Body of pancreas (tissue), 4 donors: ENCODE data around the gene SUN2. TPM values are rescaled to one million over a fixed set of nuclear protein-coding genes. Genes with fewer than 3 reads are reported as not detected.
A peak's percentile ranks its signal among the peaks of the same experiment; 100 is the strongest.

Source experiments
- ATAC-seq: fragments of 150-250 bp; one replicate; pipeline ENCODE4 v1.9.1; 2016
- DNase-seq, 4 donors: peaks; one replicate each; pipeline ENCODE4 v3.0.0-alpha.2; 2019
- H3K27ac ChIP-seq, 4 donors: fragments of 200-600 bp; sonication (generic); 1 replicate in 3 of 4; 2 replicates in 1 of 4; pipeline versions ENCODE4 v1.5.1 to v1.6.1; 2016 to 2019; ENCODE audit warnings: mild to moderate bottlenecking in 1 of 4, mixed read lengths in 1 of 4, moderate library complexity in 1 of 4
- H3K27me3 ChIP-seq, 2 donors: fragments of 200-600 bp; sonication (generic); one replicate each; pipeline ENCODE4 v1.6.0; 2016; ENCODE audit warnings: mild to moderate bottlenecking in 1 of 2
- H3K36me3 ChIP-seq, 2 donors: fragments of 200-600 bp; sonication (generic); replicated peaks in 1 of 2; 2 replicates each; pipeline ENCODE4 v1.5.1; 2016; ENCODE audit warnings: low read depth in 2 of 2; ENCODE audit not compliant: insufficient read depth in 1 of 2
- H3K4me1 ChIP-seq: fragments of 200-600 bp; sonication (generic); one replicate; pipeline ENCODE4 v1.6.0; 2016
- H3K4me3 ChIP-seq, 2 donors: fragments of 200-600 bp; sonication (generic); 1 replicate in 1 of 2; 2 replicates in 1 of 2; pipeline ENCODE4 v1.5.1; 2016 to 2019
- H3K9me3 ChIP-seq, 3 donors: fragments of 200-600 bp; sonication (generic); 1 replicate in 2 of 3; 2 replicates in 1 of 3; pipeline ENCODE4 v1.5.1; 2016
- POLR2A ChIP-seq, 3 donors: fragments of 450-650 bp; IDR thresholded peaks; one replicate each; pipeline ENCODE4 v1.6.1; 2016; ENCODE audit warnings: antibody characterized with exemption in 3 of 3, mild to moderate bottlenecking in 2 of 3
- WGBS, 2 donors: methylation state at CpG; one replicate each; pipeline ENCODE4 v1.1.5; 2017; 5-methylcytosine and 5-hydroxymethylcytosine counted together
- intact Hi-C: fragments of 100-400 bp; cut with DNase I; formaldehyde crosslinking; loops from one replicate; pipeline ENCODE4 v1.15.1; 2023
- total RNA-seq, 2 donors: library from RNA; depleted of rRNA; stranded (reverse); fragments of >200 nt; gene quantifications; one replicate each; pipeline ENCODE4 v1.1.0, GENCODE V29; 2016
- TF ChIP-seq, protein P1 (sequence below), 7 experiments: fragments of 450-650 bp in 4 of 7; fragments of 200-600 bp in 3 of 7; sonication (generic) in 3 of 7; IDR thresholded peaks; one replicate each; pipeline ENCODE4 v1.5.1; 2016 to 2019; ENCODE audit warnings: antibody characterized with exemption in 7 of 7

SUN2 gene
- total RNA-seq, 2 donors from 2014 or later = 143 to 166 TPM

- ATAC-seq (peak; percentile 52), DNase-seq (peak; percentile 56 to 69 (median 62))
- 30 to 67% methylated on average over 6 to 14 of the region's 14 CpGs for WGBS, 2 donors
- H3K4me3 ChIP-seq = no peak overlapping the region
- H3K27me3 ChIP-seq = no peaks in the 10 kb centered on the region
- intact Hi-C loops = no loop called here
- H3K9me3 ChIP-seq = no peaks in the 10 kb centered on the region
- peaks cover 3% of the 10 kb centered on the region for H3K4me1 ChIP-seq
- no peak overlapping the region for H3K27ac ChIP-seq
- H3K36me3 ChIP-seq = no peaks in the 10 kb centered on the region
- no peak for TF ChIP-seq POLR2A (IDR thresholded peaks at IDR 0.05)
- TF ChIP-seq, protein P1, sequence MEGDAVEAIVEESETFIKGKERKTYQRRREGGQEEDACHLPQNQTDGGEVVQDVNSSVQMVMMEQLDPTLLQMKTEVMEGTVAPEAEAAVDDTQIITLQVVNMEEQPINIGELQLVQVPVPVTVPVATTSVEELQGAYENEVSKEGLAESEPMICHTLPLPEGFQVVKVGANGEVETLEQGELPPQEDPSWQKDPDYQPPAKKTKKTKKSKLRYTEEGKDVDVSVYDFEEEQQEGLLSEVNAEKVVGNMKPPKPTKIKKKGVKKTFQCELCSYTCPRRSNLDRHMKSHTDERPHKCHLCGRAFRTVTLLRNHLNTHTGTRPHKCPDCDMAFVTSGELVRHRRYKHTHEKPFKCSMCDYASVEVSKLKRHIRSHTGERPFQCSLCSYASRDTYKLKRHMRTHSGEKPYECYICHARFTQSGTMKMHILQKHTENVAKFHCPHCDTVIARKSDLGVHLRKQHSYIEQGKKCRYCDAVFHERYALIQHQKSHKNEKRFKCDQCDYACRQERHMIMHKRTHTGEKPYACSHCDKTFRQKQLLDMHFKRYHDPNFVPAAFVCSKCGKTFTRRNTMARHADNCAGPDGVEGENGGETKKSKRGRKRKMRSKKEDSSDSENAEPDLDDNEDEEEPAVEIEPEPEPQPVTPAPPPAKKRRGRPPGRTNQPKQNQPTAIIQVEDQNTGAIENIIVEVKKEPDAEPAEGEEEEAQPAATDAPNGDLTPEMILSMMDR (IDR thresholded peaks at IDR 0.05) = peak; percentile 36 to 67 (median 57)
Measured at GRCh38 chr22:38766076-38766777, 10.4 kb upstream of the SUN2 start.

GRCh38 chr22:38762551-38762983 is 6.8 kb upstream of the SUN2 start:
- Histone ChIP-seq H3K9me3 (no peaks in the 10 kb centered on the region), H3K27ac (no peak overlapping the region), H3K36me3 (no peaks in the 10 kb centered on the region), H3K27me3 (no peaks in the 10 kb centered on the region), H3K4me3 (no peak overlapping the region), H3K4me1 (peaks cover 3% of the 10 kb centered on the region)
- TF ChIP-seq POLR2A (IDR thresholded peaks at IDR 0.05) = no peak
- TF ChIP-seq, protein P1 (IDR thresholded peaks at IDR 0.05) = no peak
- WGBS, 2 donors = 85% methylated on average over 11 of the region's 11 CpGs
- DNase-seq = no peak
- intact Hi-C loops = no loop called here
- no peak for ATAC-seq

DNA sequence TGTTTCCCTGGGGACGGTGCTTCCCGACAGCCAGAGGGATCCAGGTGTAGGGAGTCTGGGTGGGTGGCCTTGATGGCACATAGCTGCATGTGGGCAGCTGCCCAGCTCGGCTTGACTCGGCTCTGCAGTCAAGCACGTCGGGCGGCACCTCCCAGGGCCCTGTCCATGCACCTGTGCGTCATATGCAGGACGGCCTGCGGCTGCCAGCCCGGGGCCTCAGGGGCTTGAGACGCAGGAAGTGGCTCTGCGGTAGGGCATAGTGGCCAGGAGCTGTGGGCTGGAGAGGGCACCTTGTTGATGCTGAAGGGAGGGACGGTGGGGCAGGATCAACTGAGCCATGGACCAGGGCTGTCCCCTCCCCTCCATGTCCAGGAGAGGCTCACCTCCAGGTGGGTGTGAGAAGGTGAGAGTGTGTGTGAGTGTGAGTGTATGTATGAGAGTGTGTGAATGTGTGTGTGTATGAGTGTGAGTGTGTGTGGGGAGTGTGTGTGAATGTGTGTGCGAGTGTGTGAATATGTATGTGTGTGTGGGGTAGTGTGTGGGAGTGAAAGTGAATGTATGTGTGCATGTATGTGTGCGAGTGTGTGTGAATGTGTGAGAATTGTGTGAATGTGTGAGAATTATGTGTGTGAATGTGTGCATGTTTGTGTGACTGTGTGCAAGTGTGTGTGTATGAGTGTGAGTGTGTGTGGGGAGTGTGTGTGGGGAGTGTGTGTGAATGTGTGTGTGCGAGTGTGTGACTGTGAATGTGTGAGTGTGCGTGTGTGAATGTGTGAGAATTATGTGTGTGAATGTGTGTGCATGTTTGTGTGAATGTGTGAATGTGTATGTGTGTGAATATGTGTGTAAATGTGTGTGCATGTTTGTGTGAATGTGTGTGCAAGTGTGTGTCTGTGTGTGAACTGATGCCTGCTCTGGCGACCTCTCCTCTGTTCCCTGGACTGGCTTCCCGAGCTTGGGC is 5.7 kb upstream of the SUN2 start:
- Histone ChIP-seq H3K9me3 (no peaks in the 10 kb centered on the region), H3K4me1 (peaks cover 9% of the 10 kb centered on the region), H3K4me3 (no peak overlapping the region), H3K27me3 (no peaks in the 10 kb centered on the region), H3K36me3 (no peaks in the 10 kb centered on the region), H3K27ac (no peak overlapping the region)
- no peak for DNase-seq
- ATAC-seq = no peak
- intact Hi-C loops = no loop called here
- no peak for TF ChIP-seq POLR2A (IDR thresholded peaks at IDR 0.05)
- TF ChIP-seq, protein P1 (IDR thresholded peaks at IDR 0.05) = no peak
- 60 to 70% methylated on average over 8 to 20 of the region's 20 CpGs for WGBS, 2 donors

- H3K27me3 ChIP-seq = no peaks in the 10 kb centered on the region
- intact Hi-C loops = no loop called here
- ATAC-seq = no peak
Measured at GRCh38 chr22:38760477-38761201, 4.8 kb upstream of the SUN2 start.

More at GRCh38 chr22:38760477-38761201, 4.8 kb upstream of the SUN2 start:
- TF ChIP-seq, protein P1 (IDR thresholded peaks at IDR 0.05) = no peak
- no peak for TF ChIP-seq POLR2A (IDR thresholded peaks at IDR 0.05)
- Histone ChIP-seq H3K27ac (no peak overlapping the region), H3K9me3 (no peaks in the 10 kb centered on the region), H3K4me3 (no peak overlapping the region), H3K36me3 (no peaks in the 10 kb centered on the region), H3K4me1 (peaks cover 10% of the 10 kb centered on the region)
- 78 to 82% methylated on average over 7 to 12 of the region's 12 CpGs for WGBS, 2 donors
- DNase-seq = no peak
